Lower leg skin (tissue), 3 donors: ENCODE measurements around the gene FOXK1.

Experiments used
- POLR2A ChIP-seq, 2 donors: fragments of 450-650 bp; IDR thresholded peaks; one replicate each; pipeline ENCODE4 v1.6.1; 2016 to 2017; ENCODE audit warnings: antibody characterized with exemption in 2 of 2, mild to moderate bottlenecking in 1 of 2, moderate library complexity in 1 of 2
- TF ChIP-seq, protein P1 (sequence below), 3 donors: fragments of 450-650 bp; IDR thresholded peaks; one replicate each; pipeline ENCODE4 v1.5.1; 2016; ENCODE audit warnings: antibody characterized with exemption in 3 of 3, mild to moderate bottlenecking in 3 of 3, moderate library complexity in 2 of 3

DNA sequence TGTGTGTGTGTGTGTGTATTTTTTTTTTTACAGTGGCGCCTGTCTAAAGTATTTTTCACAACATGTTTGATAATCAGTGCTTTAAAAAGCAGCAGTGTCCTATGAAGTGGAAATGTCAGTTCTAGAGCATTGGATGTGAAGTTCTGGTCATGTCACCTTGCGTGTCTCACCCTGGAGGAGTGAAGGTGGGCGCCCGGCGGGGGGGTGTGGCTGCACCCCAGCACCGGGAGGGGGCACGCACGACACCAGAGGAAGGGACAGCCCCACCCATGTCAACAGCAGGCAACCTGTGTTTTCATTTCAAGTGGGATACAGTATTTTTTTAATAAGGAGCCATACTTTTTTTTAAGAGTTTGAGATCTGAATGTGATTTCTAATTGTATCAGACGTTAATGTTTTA lies 88.8 kb downstream of the FOXK1 start:
- TF ChIP-seq, protein P1, sequence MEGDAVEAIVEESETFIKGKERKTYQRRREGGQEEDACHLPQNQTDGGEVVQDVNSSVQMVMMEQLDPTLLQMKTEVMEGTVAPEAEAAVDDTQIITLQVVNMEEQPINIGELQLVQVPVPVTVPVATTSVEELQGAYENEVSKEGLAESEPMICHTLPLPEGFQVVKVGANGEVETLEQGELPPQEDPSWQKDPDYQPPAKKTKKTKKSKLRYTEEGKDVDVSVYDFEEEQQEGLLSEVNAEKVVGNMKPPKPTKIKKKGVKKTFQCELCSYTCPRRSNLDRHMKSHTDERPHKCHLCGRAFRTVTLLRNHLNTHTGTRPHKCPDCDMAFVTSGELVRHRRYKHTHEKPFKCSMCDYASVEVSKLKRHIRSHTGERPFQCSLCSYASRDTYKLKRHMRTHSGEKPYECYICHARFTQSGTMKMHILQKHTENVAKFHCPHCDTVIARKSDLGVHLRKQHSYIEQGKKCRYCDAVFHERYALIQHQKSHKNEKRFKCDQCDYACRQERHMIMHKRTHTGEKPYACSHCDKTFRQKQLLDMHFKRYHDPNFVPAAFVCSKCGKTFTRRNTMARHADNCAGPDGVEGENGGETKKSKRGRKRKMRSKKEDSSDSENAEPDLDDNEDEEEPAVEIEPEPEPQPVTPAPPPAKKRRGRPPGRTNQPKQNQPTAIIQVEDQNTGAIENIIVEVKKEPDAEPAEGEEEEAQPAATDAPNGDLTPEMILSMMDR (IDR thresholded peaks at IDR 0.05) = no peak
- TF ChIP-seq POLR2A (IDR thresholded peaks at IDR 0.05) = no peak
